Stimulated activated CD4-positive, alpha-beta T cell treated with anti-CD3 and anti-CD28 coated beads, Interleukin-4, amount 100 ng/mL, for 24 hours (primary cell): ENCODE results near the gene CHERP.

Experiments
- DNase-seq: peaks from one replicate; pipeline ENCODE4 v3.0.0-alpha.2; 2020

The CHERP gene

GRCh38 chr19:16540948-16541347 is 1.3 kb downstream of the CHERP start:
- DNase-seq: no peak

- DNase-seq: no peak
Measured at GRCh38 chr19:16537111-16537510, 5.1 kb downstream of the CHERP start.

GRCh38 chr19:16536130-16536529 is 6.1 kb downstream of the CHERP start:
- DNase-seq: no peak

GRCh38 chr19:16535381-16535780 is 6.9 kb downstream of the CHERP start:
- DNase-seq: no peak

- no peak for DNase-seq
Measured at GRCh38 chr19:16532440-16533234, 9.6 kb downstream of the CHERP start.

GRCh38 chr19:16531380-16531669 is 10.9 kb downstream of the CHERP start:
- DNase-seq: no peak

- no peak for DNase-seq
Measured at GRCh38 chr19:16530540-16531379, 11.5 kb downstream of the CHERP start.

- DNase-seq: no peak
Measured at GRCh38 chr19:16529466-16530144, 12.6 kb downstream of the CHERP start.

- peak; percentile 43 for DNase-seq
Measured at GRCh38 chr19:16527971-16528521, 14.2 kb downstream of the CHERP start.

GRCh38 chr19:16527334-16527935 is 14.8 kb downstream of the CHERP start:
- no peak for DNase-seq

- no peak for DNase-seq
Measured at GRCh38 chr19:16525751-16526481, 16.3 kb downstream of the CHERP start.

GRCh38 chr19:16524991-16525734 is 17.1 kb downstream of the CHERP start:
- no peak for DNase-seq

- DNase-seq: no peak
Measured at GRCh38 chr19:16522559-16523377, 19.5 kb downstream of the CHERP start.

GRCh38 chr19:16521715-16522289 is 20.4 kb downstream of the CHERP start:
- DNase-seq: no peak

- no peak for DNase-seq
Measured at GRCh38 chr19:16520986-16521624, 21.1 kb downstream of the CHERP start.

GRCh38 chr19:16520074-16520973 is 21.9 kb downstream of the CHERP start:
- no peak for DNase-seq

GRCh38 chr19:16519230-16519687 is 23.0 kb downstream of the CHERP start:
- DNase-seq: no peak

GRCh38 chr19:16518483-16519229 is 23.6 kb downstream of the CHERP start:
- DNase-seq: no peak
